Retinal pigment epithelial cell (primary cell): ENCODE measurements around the gene THRB.

ENCODE experiments used
- DNase-seq: peaks from one replicate; pipeline ENCODE4 v3.0.0-alpha.2; 2010; ENCODE audit warnings: low read depth
- H3K4me3 ChIP-seq: 2 replicates; pipeline ENCODE4 v1.5.1; 2011; ENCODE audit warnings: mild to moderate bottlenecking, low read length, control low read depth, moderate library complexity
- TF ChIP-seq, protein P1 (sequence below): conservative IDR thresholded peaks from 2 replicates; pipeline ENCODE4 v1.5.1; 2011; ENCODE audit warnings: low read depth, low read length, control low read depth, inconsistent platforms

Gene THRB

DNA sequence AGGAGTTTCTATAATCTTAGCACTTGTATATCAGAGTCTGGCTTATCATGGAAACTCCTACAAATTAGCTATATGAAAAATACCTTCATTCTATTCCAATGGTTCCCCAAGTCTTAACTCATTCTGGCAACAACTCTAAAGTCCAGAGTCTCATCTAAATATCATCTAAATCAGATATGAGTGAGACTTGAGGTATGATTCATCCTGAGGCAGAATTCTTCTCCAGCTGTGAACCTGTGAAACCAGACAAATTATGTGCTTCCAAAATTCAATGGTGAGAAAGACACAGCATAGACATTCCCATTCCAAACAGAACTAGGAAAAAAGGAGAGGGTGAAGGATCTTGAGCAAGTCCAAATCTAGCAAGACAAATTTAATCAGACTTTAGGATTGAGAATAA is 138.8 kb downstream of the THRB start:
- no peak overlapping the region for H3K4me3 ChIP-seq
- TF ChIP-seq, protein P1, sequence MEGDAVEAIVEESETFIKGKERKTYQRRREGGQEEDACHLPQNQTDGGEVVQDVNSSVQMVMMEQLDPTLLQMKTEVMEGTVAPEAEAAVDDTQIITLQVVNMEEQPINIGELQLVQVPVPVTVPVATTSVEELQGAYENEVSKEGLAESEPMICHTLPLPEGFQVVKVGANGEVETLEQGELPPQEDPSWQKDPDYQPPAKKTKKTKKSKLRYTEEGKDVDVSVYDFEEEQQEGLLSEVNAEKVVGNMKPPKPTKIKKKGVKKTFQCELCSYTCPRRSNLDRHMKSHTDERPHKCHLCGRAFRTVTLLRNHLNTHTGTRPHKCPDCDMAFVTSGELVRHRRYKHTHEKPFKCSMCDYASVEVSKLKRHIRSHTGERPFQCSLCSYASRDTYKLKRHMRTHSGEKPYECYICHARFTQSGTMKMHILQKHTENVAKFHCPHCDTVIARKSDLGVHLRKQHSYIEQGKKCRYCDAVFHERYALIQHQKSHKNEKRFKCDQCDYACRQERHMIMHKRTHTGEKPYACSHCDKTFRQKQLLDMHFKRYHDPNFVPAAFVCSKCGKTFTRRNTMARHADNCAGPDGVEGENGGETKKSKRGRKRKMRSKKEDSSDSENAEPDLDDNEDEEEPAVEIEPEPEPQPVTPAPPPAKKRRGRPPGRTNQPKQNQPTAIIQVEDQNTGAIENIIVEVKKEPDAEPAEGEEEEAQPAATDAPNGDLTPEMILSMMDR = no peak
- DNase-seq = no peak

DNA sequence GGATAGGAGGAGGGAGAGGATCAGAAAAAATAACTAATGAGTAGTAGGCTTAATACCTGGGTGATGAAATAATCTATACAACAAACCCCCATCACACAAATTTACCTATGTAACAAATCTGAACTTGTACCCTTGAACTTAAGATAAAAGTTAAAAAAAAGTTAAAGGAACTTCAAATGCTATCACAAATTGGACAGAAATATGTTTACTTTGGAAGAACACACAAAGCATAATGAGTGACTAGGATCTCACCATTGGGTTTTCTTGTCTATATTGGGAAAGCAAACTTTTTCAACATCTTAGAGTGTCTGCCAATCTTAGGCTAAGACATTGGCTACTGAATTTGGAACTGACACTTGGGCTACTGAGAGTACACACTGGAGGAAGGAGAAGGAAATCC is 140.4 kb downstream of the THRB start:
- H3K4me3 ChIP-seq = no peak overlapping the region
- TF ChIP-seq, protein P1 = no peak
- no peak for DNase-seq

DNA sequence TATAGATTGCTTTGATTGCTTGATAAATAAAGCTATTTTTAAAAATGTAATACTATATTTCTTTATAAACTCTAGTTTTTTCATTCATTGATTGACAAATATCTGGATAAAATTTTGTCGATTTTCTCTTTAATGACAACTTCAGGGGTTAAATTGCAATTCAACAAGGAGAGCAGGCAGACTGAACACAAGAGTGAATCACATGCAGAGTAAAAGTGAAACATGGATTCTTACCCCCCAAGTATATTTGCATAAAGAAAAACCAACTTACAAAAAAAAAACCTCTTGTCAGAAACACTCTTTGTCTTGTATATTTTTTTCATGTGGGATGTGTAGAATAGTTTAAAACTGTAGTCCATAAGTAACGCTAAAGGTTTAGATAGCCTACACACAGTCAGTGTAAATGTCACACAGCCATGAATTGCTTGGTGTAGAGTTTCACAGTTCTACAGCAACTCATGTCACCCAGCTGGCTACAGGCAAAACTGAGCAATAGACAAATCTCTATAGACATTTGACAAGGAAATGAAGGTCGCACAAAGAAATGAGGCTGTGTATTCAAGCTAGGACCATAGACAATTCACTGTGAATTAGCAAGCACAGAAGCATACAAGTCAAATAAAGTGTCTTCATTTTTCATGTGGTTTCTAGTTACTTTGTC is 141.6 kb downstream of the THRB start:
- TF ChIP-seq, protein P1 = no peak
- no peak overlapping the region for H3K4me3 ChIP-seq
- DNase-seq = no peak

DNA sequence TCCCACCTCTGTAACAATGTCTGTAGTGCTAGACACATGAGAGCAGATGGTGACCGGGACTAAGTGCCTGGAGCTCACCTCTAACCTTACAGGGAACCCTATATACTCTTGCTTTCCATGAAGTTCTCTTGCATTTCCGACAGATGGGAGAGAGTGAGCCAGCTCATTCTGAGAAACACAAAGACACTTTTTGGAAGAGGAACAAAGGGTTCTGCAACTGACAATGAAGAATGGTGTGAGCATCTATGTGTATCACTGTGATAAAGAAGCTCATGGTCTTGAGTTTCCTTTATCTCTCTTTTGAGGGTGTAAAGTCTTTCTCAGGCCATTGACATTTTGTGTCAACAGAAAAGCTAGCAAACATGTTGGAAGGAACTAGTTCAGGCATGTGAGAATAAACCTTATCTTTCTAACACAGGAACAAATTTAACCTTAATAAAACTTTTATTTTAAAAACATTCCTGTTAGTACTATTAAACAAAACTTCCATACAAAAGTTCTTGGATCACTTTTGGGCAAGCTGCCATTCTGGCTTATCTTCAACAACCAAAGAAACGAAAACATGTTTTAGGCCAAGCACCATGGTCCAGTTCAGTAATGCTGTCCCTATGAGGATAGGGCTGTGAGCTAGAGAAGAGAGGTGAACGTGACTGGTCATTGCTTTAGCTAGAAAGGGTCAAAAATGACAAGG is 142.7 kb downstream of the THRB start:
- no peak overlapping the region for H3K4me3 ChIP-seq
- DNase-seq = no peak
- TF ChIP-seq, protein P1 = no peak

DNA sequence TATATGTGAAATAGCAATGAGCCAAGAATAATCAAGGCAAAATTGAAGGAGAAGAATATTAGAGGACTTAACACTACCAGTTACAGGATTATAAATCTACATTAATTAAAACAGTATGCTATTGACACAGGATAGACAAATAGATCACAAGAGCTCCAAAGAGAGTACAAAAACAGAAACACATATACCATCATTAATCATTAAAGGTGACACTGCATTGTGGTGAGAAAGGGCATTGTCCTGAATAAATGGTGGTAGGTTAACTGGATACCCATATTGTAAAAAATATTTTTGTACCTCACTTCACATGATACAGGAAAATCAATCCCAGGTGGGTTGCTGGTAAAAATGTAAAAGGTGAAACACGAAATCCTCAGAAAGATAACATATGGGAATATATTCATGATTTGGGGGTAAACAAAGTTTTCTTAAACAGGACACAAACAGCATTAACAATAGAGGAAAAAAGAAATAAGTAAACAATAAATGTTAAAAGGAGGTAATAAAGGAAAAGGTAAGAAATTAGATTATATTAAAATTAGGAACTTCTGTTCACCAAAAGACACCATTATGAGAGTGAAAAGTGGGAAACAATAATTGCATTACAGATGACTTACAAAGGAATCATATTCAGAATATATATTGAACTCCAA is 145.2 kb downstream of the THRB start:
- DNase-seq = no peak
- H3K4me3 ChIP-seq = no peak overlapping the region
- TF ChIP-seq, protein P1 = no peak

DNA sequence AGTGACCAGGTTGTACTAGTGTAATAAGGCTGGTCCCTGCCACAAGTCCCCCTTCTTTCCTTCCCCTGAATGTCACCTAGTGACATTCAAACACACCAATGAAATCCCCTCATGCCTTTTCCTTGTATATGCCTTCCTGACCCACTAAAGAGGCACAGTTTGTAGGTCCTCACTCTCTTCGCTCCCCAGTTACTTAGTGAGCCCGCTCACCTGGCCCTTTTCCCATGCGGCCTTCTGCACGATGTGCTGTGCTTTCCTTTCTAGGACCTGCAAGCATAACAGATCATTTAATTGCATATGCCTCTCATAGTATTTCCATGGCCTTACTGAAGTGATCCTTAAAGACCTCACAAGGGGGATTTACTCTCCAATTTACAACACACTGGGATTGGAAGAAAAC is 146.3 kb downstream of the THRB start:
- H3K4me3 ChIP-seq = no peak overlapping the region
- TF ChIP-seq, protein P1 = no peak
- no peak for DNase-seq
